ENCODE data around the gene DMP1. TPM values are rescaled to one million over a fixed set of nuclear protein-coding genes. Genes with fewer than 3 reads are reported as not detected.

DMP1 gene
- total RNA-seq, 2 donors from 2014 or later: not detected

- H3K4me3 Mint-ChIP-seq: no peak overlapping the region
- no peak for ATAC-seq (replicated peaks)
- H3K36me3 Mint-ChIP-seq (ENCODE audit: low read depth): no peaks in the 10 kb centered on the region
- H3K27ac Mint-ChIP-seq: no peak overlapping the region
- no peaks in the 10 kb centered on the region for H3K4me1 Mint-ChIP-seq
- peaks cover 26% of the 10 kb centered on the region for H3K27me3 Mint-ChIP-seq
- no peaks in the 10 kb centered on the region for H3K9me3 Mint-ChIP-seq
These were observed 57.3 kb downstream of the DMP1 start for GRCh38 chr4:87707279-87707918.

Other genes with a start within 250 kb of the DMP1 start
- 1 to 10 TPM; 4.4 to 9.8 TPM for gene NUDT9, start 227.7 kb upstream of the DMP1 start, total RNA-seq
- under 1 TPM in 1 of 2 donors, not detected in 1; 0.11 TPM for gene SPARCL1, start 120.9 kb upstream of the DMP1 start, total RNA-seq
- not detected for gene DSPP, start 41.8 kb upstream of the DMP1 start, total RNA-seq
- gene IBSP, start 149.3 kb downstream of the DMP1 start, total RNA-seq: not detected
- not detected for gene MEPE, start 182.7 kb downstream of the DMP1 start, total RNA-seq